HUES64 (cell line): ENCODE data around the gene MRPL41. TPM values are rescaled to one million over a fixed set of nuclear protein-coding genes. Genes with fewer than 3 reads are reported as not detected.
"Not testable (repeated sequence)": the region's sequence is repeated elsewhere in the genome, so short reads cannot be mapped to it uniquely, and the experiment has no call there.

Source experiments
- H3K27ac ChIP-seq: 2 replicates; pipeline ENCODE4 v1.7.0; 2013; ENCODE audit warnings: low read depth, low read length, inconsistent platforms
- H3K27me3 ChIP-seq: 2 replicates; pipeline ENCODE4 v1.6.1; 2013; ENCODE audit warnings: mild to moderate bottlenecking, low read length; ENCODE audit not compliant: insufficient read depth
- H3K36me3 ChIP-seq: 2 replicates; pipeline ENCODE4 v1.6.1; 2013; ENCODE audit warnings: mild to moderate bottlenecking, low read length; ENCODE audit not compliant: insufficient read depth
- H3K4me1 ChIP-seq: 2 replicates; pipeline ENCODE4 v1.6.1; 2013; ENCODE audit warnings: mild to moderate bottlenecking, low read length, moderate library complexity; ENCODE audit not compliant: insufficient read depth
- H3K4me3 ChIP-seq: 2 replicates; pipeline ENCODE4 v1.5.1; 2013; ENCODE audit warnings: mild to moderate bottlenecking, low read length, moderate library complexity
- H3K9ac ChIP-seq: 2 replicates; pipeline ENCODE4 v1.6.1; 2013; ENCODE audit warnings: mild to moderate bottlenecking, low read depth, low read length
- H3K9me3 ChIP-seq: 2 replicates; pipeline ENCODE4 v1.6.1; 2013; ENCODE audit warnings: low read depth, low read length; ENCODE audit not compliant: insufficient read depth
- WGBS: fragments of 150-250, 120-280 bp; methylation state at CpG from one replicate; pipeline ENCODE4 v1.1.7; 2013; ENCODE audit warnings: missing lambda C conversion rate; 5-methylcytosine and 5-hydroxymethylcytosine counted together
- polyA plus RNA-seq, 2 experiments: library from polyadenylated mRNA; stranded (reverse); fragments of 50-300 nt; gene quantifications; one replicate each; pipeline ENCODE4 v1.2.3, GENCODE V29; 2013

MRPL41 gene
- 27.5 TPM for polyA plus RNA-seq (2013, experiment 1 of 2)
- 28.0 TPM for polyA plus RNA-seq (2013, experiment 2 of 2)

DNA sequence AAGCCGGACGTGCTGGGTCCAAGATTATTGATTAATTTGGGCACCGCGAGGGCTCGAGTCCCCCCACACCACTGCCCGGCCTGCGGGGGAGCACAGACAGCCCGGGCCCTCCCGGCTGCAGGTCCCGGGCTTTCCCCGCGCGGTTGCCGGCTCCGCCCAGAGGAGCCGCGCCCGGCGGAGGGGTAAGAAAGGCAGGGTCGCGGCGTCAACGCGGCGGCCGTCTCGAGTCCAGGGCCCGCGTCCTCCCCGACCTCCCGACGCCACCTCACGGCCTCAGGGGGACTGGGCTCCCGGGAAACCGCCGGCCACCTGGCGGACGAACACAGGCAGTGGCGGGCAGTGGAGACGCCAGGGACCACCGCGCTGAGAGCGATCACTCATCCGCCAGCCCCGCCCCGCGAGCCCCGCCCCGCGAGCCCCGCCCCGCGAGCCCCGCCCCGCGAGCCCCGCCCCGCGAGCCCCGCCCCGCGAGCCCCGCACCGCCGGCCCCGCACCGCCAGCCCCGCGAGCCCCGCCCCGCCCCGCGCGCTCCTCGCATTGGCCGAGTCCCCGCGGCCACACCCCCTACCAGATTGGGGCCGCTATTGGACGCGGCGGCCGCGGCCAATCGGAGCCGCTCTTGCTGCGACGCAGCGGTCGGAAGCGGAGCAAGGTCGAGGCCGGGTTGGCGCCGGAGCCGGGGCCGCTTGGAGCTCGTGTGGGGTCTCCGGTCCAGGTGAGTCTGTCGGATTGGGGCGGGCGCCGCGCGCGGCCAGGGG lies at the start of gene MRPL41:
MRPL41 (plus strand) TSS at position 616 of the 758 bp plus-strand sequence. CDS start 203 bp downstream, outside the sequence.
- Histone ChIP-seq H3K9me3 (peaks cover 3% of the 10 kb centered on the region; the same call in 1 of the 2 replicates), H3K36me3 (peaks cover 25% of the 10 kb centered on the region), H3K27ac (peak within 1 kb of the TSS; percentile 72; the same call in 1 of the 2 replicates), H3K4me3 (peak within 1 kb of the TSS; percentile 68), H3K27me3 (no peaks in the 10 kb centered on the region), H3K9ac (peak within 1 kb of the TSS; percentile 69), H3K4me1 (0 out of 2 replicates have a peak, but pooled peaks cover 2% of the 10 kb centered on the region)
- WGBS = under 1% methylated on average over 95 of the region's 106 CpGs

DNA sequence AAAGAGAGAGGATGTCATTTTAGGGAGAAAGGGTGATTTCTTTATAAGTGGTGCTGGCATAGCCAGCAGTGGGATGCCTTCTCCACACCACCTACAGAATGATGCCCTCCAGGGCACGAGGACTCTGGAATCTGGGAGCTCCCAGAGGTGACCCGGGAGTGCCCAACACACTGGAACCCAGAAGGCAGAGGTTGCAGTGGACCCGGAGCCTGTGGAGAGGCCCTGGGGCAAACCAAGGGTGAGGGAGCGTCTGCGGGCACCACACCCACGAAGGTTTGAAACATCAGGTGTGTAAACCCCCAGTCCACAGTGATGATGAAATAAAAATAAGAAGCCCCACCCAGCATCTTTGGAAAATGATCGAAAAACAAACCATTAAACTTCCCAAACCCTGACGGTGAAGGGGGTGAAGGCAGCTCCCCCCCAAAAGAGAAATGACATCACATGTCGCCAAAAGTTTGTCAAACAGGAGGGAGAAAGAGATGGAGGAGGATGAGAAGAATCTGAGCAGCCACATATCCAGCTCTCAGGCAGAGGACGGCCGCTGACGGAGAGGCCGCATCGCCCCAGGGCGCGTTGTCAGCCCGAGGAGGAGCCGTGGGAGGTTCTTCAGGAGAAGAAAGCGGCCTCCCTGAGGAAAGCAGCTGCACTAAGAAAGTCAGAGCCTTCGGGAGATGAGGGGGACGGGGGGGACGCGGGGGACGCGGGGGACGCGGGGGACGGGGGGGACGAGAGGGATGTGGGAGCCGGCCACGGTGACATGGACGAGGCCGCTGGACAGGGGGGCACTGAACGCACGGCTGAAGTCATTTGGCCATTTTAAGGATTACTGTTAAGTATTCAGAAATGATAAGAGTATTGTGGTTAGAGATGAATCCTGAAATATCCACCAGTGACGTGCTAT lies 49.4 kb upstream of the MRPL41 start:
- Histone ChIP-seq H3K27ac (no peak overlapping the region), H3K4me3 (no peak overlapping the region), H3K9me3 (no peaks in the 10 kb centered on the region), H3K4me1 (no peaks in the 10 kb centered on the region), H3K9ac (no peak overlapping the region), H3K36me3 (no peaks in the 10 kb centered on the region), H3K27me3 (no peaks in the 10 kb centered on the region)
- WGBS = 55% methylated on average over 29 of the region's 36 CpGs

DNA sequence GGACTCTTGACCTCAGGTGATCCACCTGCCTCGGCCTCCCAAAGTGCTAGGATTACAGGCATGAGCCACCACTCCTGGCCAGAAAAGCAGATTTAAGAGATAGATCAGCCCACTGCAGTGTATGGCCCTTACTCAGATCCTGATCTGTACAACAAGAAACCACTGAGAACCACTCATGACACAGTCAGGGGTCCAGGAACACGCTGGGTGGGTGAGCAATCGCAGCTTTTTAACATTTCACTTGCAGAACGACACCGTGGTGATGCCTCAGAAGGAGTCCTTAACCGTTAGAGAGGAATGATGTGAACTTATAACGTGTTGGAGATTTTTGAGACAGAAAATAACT lies 47.3 kb upstream of the MRPL41 start:
- H3K9me3 ChIP-seq = no peaks in the 10 kb centered on the region
- 81% methylated on average over 7 of the region's 7 CpGs for WGBS
- no peaks in the 10 kb centered on the region for H3K27me3 ChIP-seq
- no peak overlapping the region for H3K9ac ChIP-seq
- H3K4me1 ChIP-seq = no peaks in the 10 kb centered on the region
- H3K4me3 ChIP-seq = no peak overlapping the region
- H3K27ac ChIP-seq = no peak overlapping the region
- no peaks in the 10 kb centered on the region for H3K36me3 ChIP-seq

DNA sequence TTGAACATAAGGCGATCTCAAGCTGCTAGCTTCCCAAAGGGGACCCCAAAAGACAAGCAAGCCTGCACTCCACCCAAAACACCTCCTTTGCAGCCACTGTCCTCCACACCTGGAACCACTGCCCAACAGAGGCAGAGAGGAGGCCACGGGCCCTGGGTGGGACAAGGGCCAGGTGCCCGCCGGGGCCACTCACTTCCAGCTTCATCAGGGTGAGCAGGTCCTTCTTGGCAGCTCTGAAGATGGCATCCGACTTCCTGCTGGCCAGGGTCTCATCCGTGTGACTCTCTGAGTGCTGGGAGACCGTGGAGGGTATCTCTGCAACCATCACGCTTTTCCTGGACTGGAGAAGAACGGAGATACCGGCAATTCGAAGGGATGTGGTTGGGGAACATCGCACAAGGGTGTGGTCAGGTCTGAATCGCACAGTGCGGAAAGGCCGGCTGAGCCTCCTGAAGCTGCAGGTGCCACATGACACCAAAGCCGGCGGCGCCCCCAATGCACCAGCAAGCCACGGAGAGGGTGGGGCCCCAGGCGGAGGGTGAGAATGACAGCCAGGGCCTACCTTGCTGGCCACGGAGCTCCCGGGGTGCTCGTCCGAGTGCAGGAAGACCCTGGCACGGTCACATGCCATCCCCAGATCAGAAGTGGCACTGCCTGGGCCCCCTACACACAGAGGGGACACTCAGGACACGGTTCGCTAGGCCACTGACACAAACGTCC lies 46.1 kb upstream of the MRPL41 start:
- Histone ChIP-seq H3K9me3 (no peaks in the 10 kb centered on the region), H3K27ac (no peak overlapping the region), H3K27me3 (no peaks in the 10 kb centered on the region), H3K36me3 (no peaks in the 10 kb centered on the region), H3K9ac (no peak overlapping the region), H3K4me3 (no peak overlapping the region), H3K4me1 (no peaks in the 10 kb centered on the region)
- 93% methylated on average over 28 of the region's 28 CpGs for WGBS

DNA sequence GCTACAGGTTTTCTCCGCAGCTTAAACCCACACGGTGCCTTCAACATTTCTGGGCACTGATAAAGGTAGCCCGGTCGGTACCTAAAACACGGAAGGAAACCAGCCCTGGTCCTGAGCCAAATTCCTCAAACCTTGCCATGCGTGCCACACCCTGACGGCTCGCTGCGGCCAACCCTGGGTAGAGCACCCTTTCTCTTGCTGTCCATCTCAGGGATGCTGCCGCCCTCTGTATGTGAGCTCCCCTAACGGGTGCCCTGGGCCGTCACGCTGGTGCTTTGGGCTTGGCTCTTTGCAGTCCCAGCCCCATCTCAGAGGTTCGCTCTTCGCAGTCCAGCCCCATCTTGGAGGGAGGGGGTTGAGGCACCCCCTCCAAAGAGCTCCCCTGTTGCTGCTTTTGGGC lies 45.4 kb upstream of the MRPL41 start:
- Histone ChIP-seq H3K4me3 (no peak overlapping the region), H3K4me1 (no peaks in the 10 kb centered on the region), H3K9me3 (no peaks in the 10 kb centered on the region), H3K27me3 (no peaks in the 10 kb centered on the region), H3K9ac (no peak overlapping the region), H3K36me3 (no peaks in the 10 kb centered on the region), H3K27ac (no peak overlapping the region)
- WGBS = 92% methylated on average over 15 of the region's 15 CpGs

DNA sequence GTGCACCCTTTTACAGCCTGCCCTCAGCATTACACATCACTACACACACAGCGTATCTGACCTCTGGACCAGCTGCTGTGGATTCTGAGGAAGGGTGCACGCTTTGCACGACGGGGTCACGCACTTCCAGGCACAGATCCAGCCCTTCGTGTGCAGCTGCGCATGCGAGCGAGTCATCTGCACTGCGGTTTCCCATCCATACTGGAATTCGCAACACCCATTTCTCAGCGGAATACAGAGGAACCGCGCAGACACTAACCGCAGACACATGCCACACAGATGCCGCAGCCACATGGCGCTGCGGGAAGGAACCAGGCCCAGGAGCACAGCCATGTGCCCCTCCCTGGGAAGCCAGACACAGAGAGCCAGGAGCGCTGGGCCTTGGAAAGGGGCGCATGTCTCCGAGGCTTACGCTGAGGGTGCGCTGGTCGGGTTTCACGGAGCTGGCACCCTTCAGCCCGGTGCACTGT lies 44.9 kb upstream of the MRPL41 start:
- Histone ChIP-seq H3K4me1 (no peaks in the 10 kb centered on the region), H3K9ac (no peak overlapping the region), H3K4me3 (no peak overlapping the region), H3K27me3 (no peaks in the 10 kb centered on the region), H3K36me3 (no peaks in the 10 kb centered on the region), H3K9me3 (no peaks in the 10 kb centered on the region), H3K27ac (no peak overlapping the region)
- 94% methylated on average over 26 of the region's 26 CpGs for WGBS

DNA sequence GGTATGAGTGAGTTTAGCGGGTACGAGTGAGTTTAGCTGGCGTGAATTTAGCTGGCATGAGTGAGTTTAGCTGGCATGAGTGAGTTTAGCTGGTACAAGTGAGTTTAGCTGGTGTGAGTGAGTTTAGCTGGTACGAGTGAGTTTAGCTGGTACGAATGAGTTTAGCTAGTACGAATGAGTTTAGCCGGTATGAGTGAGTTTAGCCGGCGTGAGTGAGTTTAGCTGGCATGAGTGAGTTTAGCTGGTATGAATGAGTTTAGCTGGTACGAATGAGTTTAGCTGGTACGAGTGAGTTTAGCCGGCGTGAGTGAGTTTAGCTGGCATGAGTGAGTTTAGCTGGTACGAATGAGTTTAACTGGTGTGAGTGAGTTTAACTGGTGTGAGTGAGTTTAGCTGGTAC lies 42.5 kb upstream of the MRPL41 start:
- Histone ChIP-seq H3K9me3 (no peaks in the 10 kb centered on the region), H3K4me1 (no peaks in the 10 kb centered on the region), H3K27me3 (no peaks in the 10 kb centered on the region), H3K36me3 (no peaks in the 10 kb centered on the region), H3K9ac (no peak overlapping the region), H3K4me3 (no peak overlapping the region), H3K27ac (no peak overlapping the region)
- WGBS = 91% methylated on average over 14 of the region's 14 CpGs

DNA sequence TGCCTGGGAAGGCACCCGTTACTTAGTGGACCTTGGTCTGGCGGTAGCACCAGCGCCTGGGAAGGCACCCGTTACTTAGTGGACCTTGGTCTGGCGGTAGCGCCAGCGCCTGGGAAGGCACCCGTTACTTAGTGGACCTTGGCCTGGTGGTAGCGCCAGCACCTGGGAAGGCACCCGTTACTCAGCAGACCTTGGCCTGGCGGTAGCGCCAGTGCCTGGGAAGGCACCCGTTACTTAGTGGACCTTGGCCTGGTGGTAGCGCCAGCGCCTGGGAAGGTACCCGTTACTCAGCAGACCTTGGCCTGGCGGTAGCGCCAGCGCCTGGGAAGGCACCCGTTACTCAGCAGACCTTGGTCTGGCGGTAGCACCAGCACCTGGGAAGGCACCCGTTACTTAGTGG lies 40.6 kb upstream of the MRPL41 start:
- 95% methylated on average over 22 of the region's 22 CpGs for WGBS
- H3K4me1 ChIP-seq = not testable (repeated sequence)

DNA sequence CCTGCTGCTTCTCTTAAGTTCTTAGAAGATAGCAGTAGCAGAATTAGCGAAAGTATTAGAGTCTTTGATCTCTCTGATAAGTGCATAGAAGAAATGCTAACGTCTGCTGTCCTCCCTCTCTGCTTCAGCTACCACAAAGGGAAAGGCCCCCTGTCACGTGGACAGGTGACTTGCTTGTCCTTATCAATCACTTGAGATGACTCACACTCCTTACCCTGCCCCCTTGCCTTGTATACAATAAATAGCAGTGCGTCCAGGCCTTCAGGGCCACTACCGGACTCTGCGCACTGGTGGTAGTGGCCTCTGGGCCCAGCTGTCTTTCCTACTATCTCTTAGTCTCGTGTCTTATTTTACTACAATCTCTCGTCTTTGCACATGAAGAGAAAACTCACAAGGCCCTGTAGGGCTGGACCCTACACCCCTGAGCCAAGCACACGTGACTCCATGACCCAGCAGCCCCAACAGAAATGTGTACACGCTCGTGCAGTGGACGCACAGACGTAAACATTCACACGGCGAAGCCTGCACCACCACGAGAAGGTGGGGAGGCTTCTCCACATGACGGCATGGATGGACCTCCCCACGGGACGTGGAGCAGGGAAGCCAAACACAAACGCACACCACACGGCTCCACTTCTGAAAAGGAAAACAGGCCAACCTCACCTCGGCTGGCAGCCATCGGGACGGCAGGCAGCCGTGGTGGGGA lies 39.8 kb upstream of the MRPL41 start:
- Histone ChIP-seq H3K4me1 (no peaks in the 10 kb centered on the region), H3K4me3 (no peak overlapping the region), H3K36me3 (no peaks in the 10 kb centered on the region), H3K9ac (no peak overlapping the region), H3K27me3 (no peaks in the 10 kb centered on the region), H3K27ac (no peak overlapping the region), H3K9me3 (no peaks in the 10 kb centered on the region)
- 93% methylated on average over 25 of the region's 25 CpGs for WGBS

More for the DNA sequence above, 40.6 kb upstream of the MRPL41 start:
- H3K36me3 ChIP-seq, H3K9me3 ChIP-seq, H3K9ac ChIP-seq, H3K27ac ChIP-seq, H3K4me3 ChIP-seq, H3K27me3 ChIP-seq: not testable (repeated sequence)

DNA sequence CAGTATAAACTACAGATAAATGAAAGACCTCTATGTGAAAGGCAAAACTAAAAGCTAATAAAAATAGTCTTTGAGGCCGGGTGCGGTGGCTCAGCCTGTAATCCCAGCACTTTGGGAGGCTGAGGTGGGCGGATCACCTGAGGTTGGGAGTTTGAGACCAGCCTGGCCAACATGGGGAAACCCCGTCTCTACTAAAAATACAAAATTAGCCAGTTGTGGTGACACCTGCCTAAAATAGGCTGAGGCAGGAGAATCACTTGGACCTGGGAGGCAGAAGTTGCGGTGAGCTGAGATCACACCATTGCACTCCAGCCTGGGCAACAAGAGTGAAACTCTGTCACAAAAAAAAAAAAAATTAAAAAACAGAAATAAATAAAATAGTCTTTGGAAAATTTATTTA lies 38.5 kb upstream of the MRPL41 start:
- H3K27ac ChIP-seq, H3K27me3 ChIP-seq, H3K9me3 ChIP-seq, H3K4me3 ChIP-seq, H3K9ac ChIP-seq, H3K4me1 ChIP-seq, H3K36me3 ChIP-seq: not testable (repeated sequence)
- WGBS = 88% methylated on average over 5 of the region's 5 CpGs
